BLaER1 (cell line): ENCODE measurements around the gene MPC1.

Experiments
- H3K27ac ChIP-seq: shearing (Covaris generic); formaldehyde crosslinking; 2 replicates; pipeline ENCODE4 v1.8.1; 2022
- H3K27me3 ChIP-seq: shearing (Covaris generic); formaldehyde crosslinking; 2 replicates; pipeline ENCODE4 v1.8.1; 2022
- H3K36me3 ChIP-seq: shearing (Covaris generic); formaldehyde crosslinking; 2 replicates; pipeline ENCODE4 v1.8.1; 2022
- H3K4me1 ChIP-seq: shearing (Covaris generic); formaldehyde crosslinking; 2 replicates; pipeline ENCODE4 v1.8.1; 2022
- H3K4me2 ChIP-seq: shearing (Covaris generic); formaldehyde crosslinking; 2 replicates; pipeline ENCODE4 v1.8.1; 2022
- H3K4me3 ChIP-seq: shearing (Covaris generic); formaldehyde crosslinking; 2 replicates; pipeline ENCODE4 v1.8.1; 2022
- H3K9ac ChIP-seq: shearing (Covaris generic); formaldehyde crosslinking; 2 replicates; pipeline ENCODE4 v1.8.1; 2022
- H3K9me3 ChIP-seq: shearing (Covaris generic); formaldehyde crosslinking; 2 replicates; pipeline ENCODE4 v1.8.1; 2022
- H4K20me1 ChIP-seq: shearing (Covaris generic); formaldehyde crosslinking; 2 replicates; pipeline ENCODE4 v1.8.1; 2022
- Cebpa-rat ChIP-seq: shearing (Covaris generic); IDR thresholded peaks from 2 replicates; pipeline ENCODE4 v1.8.1; 2022

Gene MPC1

GRCh38 chr6:166418691-166419143 is 36.0 kb upstream of the MPC1 start:
- Histone ChIP-seq H3K27ac (no peak overlapping the region), H4K20me1 (no peaks in the 10 kb centered on the region), H3K27me3 (no peaks in the 10 kb centered on the region), H3K36me3 (no peaks in the 10 kb centered on the region; the same call in 1 of the 2 replicates), H3K9me3 (no peaks in the 10 kb centered on the region), H3K4me3 (no peak overlapping the region), H3K9ac (no peak overlapping the region), H3K4me2 (no peak overlapping the region), H3K4me1 (peaks cover 22% of the 10 kb centered on the region)
- TF ChIP-seq Cebpa-rat, result no peak

GRCh38 chr6:166417285-166417691 is 34.5 kb upstream of the MPC1 start:
- H3K27me3 ChIP-seq, result no peaks in the 10 kb centered on the region
- no peak overlapping the region for H3K27ac ChIP-seq
- peaks cover 22% of the 10 kb centered on the region for H3K4me1 ChIP-seq
- H3K4me2 ChIP-seq, result no peak overlapping the region
- H3K9me3 ChIP-seq, result no peaks in the 10 kb centered on the region
- H3K36me3 ChIP-seq, result no peaks in the 10 kb centered on the region
- no peak for TF ChIP-seq Cebpa-rat
- no peak overlapping the region for H3K9ac ChIP-seq
- no peak overlapping the region for H3K4me3 ChIP-seq
- H4K20me1 ChIP-seq, result no peaks in the 10 kb centered on the region

DNA sequence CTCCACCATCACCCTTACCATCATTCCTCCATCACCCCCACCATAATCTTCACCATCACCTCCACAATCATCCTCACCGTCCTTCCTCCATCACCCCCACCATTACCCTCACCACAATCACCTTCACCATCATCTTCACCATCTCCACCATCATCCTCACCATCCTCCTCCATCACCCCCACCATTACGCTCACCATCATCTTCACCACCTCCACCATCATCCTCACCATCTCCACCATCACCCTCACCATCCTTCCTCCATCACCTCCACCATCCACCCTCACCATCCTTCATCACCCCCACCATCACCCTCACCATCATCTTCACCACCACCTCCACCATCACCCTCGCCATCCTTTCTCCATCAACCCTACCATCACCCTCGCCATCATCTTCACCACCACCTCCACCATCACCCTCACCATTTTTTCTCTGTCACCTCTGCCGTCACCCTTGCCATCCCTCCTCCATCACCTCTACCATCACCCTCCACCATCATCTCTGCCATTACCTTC is 33.1 kb upstream of the MPC1 start:
- Histone ChIP-seq H3K9me3 (no peaks in the 10 kb centered on the region), H3K36me3 (no peaks in the 10 kb centered on the region), H3K9ac (no peak overlapping the region), H3K27me3 (no peaks in the 10 kb centered on the region), H3K4me3 (no peak overlapping the region), H3K27ac (no peak overlapping the region), H3K4me2 (no peak overlapping the region), H3K4me1 (peaks cover 23% of the 10 kb centered on the region), H4K20me1 (no peaks in the 10 kb centered on the region)
- TF ChIP-seq Cebpa-rat, result no peak

DNA sequence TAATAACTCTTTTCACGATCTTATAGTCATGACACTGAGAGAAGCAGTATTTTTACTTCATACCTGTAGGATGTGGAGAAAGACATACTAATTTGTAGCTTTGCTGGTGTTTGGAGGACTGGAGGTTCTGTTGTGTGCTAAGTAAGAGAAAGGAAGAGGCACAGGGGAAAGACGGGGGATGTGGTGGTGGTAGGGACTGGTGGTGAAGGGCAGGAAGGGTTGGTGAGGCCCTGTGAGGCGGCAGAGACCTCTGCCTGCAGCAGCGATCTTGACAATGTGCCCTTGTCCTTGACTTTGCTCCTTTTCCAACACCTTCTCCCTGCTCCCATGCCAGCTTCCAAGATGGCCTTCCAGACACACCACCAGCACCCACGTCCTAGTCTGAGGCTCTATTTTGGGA is 32.6 kb upstream of the MPC1 start:
- H3K4me3 ChIP-seq, result no peak overlapping the region
- H4K20me1 ChIP-seq, result no peaks in the 10 kb centered on the region
- no peak overlapping the region for H3K4me2 ChIP-seq
- peaks cover 26% of the 10 kb centered on the region for H3K4me1 ChIP-seq
- no peak overlapping the region for H3K27ac ChIP-seq
- TF ChIP-seq Cebpa-rat, result no peak
- no peak overlapping the region for H3K9ac ChIP-seq
- no peaks in the 10 kb centered on the region for H3K36me3 ChIP-seq
- H3K9me3 ChIP-seq, result no peaks in the 10 kb centered on the region
- no peaks in the 10 kb centered on the region for H3K27me3 ChIP-seq

GRCh38 chr6:166413491-166413951 is 30.8 kb upstream of the MPC1 start:
- Histone ChIP-seq H3K27me3 (no peaks in the 10 kb centered on the region), H3K9me3 (no peaks in the 10 kb centered on the region), H3K36me3 (no peaks in the 10 kb centered on the region), H3K9ac (no peak overlapping the region), H3K4me3 (no peak overlapping the region), H3K27ac (no peak overlapping the region), H4K20me1 (no peaks in the 10 kb centered on the region), H3K4me2 (no peak overlapping the region), H3K4me1 (peaks cover 21% of the 10 kb centered on the region)
- TF ChIP-seq Cebpa-rat, result no peak

GRCh38 chr6:166412911-166413384 is 30.2 kb upstream of the MPC1 start:
- H4K20me1 ChIP-seq, result no peaks in the 10 kb centered on the region
- no peak overlapping the region for H3K4me3 ChIP-seq
- H3K4me1 ChIP-seq, result peaks cover 21% of the 10 kb centered on the region
- H3K27ac ChIP-seq, result no peak overlapping the region
- no peaks in the 10 kb centered on the region for H3K27me3 ChIP-seq
- H3K4me2 ChIP-seq, result no peak overlapping the region
- no peak for TF ChIP-seq Cebpa-rat
- no peak overlapping the region for H3K9ac ChIP-seq
- H3K9me3 ChIP-seq, result no peaks in the 10 kb centered on the region
- H3K36me3 ChIP-seq, result no peaks in the 10 kb centered on the region

- TF ChIP-seq Cebpa-rat, result no peak
- no peak overlapping the region for H3K9ac ChIP-seq
- H3K4me2 ChIP-seq, result no peak overlapping the region
- H4K20me1 ChIP-seq, result no peaks in the 10 kb centered on the region
- no peak overlapping the region for H3K27ac ChIP-seq
- H3K27me3 ChIP-seq, result no peaks in the 10 kb centered on the region
- H3K36me3 ChIP-seq, result no peaks in the 10 kb centered on the region
- H3K9me3 ChIP-seq, result no peaks in the 10 kb centered on the region
- peaks cover 21% of the 10 kb centered on the region for H3K4me1 ChIP-seq
- no peak overlapping the region for H3K4me3 ChIP-seq
Observed at GRCh38 chr6:166412156-166412910, 29.6 kb upstream of the MPC1 start.

DNA sequence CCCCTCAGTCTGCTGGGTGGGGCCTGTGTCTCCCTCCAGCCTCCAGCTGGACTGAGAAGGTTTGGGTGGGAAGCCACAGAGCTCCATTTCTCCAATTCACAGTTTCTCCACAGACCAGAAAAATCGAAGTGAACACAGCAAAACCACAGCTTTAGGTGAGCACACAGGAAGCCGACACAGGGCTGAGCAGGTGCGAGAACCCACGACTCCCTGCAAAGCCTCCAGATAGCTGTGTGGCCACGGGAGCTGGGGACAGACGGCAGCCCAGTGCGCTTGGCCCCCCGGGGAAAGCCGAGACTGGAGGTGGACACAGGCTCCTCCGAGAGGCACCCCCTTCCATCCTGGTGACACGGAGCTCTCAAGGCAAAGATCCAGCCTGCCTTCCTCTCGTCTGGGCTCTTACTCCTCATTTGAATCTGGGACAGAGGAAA is 29.0 kb upstream of the MPC1 start:
- Histone ChIP-seq H3K9me3 (no peaks in the 10 kb centered on the region), H3K4me3 (no peak overlapping the region), H3K27me3 (no peaks in the 10 kb centered on the region), H3K36me3 (no peaks in the 10 kb centered on the region), H3K4me1 (peaks cover 21% of the 10 kb centered on the region), H3K27ac (no peak overlapping the region), H4K20me1 (no peaks in the 10 kb centered on the region), H3K9ac (no peak overlapping the region), H3K4me2 (no peak overlapping the region)
- no peak for TF ChIP-seq Cebpa-rat

GRCh38 chr6:166411271-166411670 is 28.5 kb upstream of the MPC1 start:
- H3K27ac ChIP-seq, result no peak overlapping the region
- no peaks in the 10 kb centered on the region for H3K9me3 ChIP-seq
- no peak overlapping the region for H3K4me2 ChIP-seq
- H3K36me3 ChIP-seq, result no peaks in the 10 kb centered on the region
- no peak overlapping the region for H3K9ac ChIP-seq
- H3K4me3 ChIP-seq, result no peak overlapping the region
- H3K4me1 ChIP-seq, result peaks cover 21% of the 10 kb centered on the region
- H3K27me3 ChIP-seq, result no peaks in the 10 kb centered on the region
- no peaks in the 10 kb centered on the region for H4K20me1 ChIP-seq
- TF ChIP-seq Cebpa-rat, result no peak

GRCh38 chr6:166410426-166410935 is 27.7 kb upstream of the MPC1 start:
- Histone ChIP-seq H3K9me3 (no peaks in the 10 kb centered on the region), H3K27me3 (no peaks in the 10 kb centered on the region), H3K9ac (no peak overlapping the region)

More at GRCh38 chr6:166410426-166410935, 27.7 kb upstream of the MPC1 start:
- H4K20me1 ChIP-seq, result no peaks in the 10 kb centered on the region
- H3K4me2 ChIP-seq, result peak overlapping the region; percentile 54
- no peak overlapping the region for H3K27ac ChIP-seq
- H3K4me3 ChIP-seq, result no peak overlapping the region
- peaks cover 21% of the 10 kb centered on the region for H3K4me1 ChIP-seq
- H3K36me3 ChIP-seq, result no peaks in the 10 kb centered on the region
- no peak for TF ChIP-seq Cebpa-rat
